Naive B cell (primary cell): Measurements from ENCODE around the gene ABLIM3. TPM values are rescaled to one million over a fixed set of nuclear protein-coding genes. Genes with fewer than 3 reads are reported as not detected.

Source experiments
- ATAC-seq, 2 donors: fragments of 150-1000 bp; cut with Tn5 transposase; 2 replicates each; pipeline ENCODE4 v1.10.0; 2021; ENCODE audit warnings: low read depth in 2 of 2, mild to moderate bottlenecking in 2 of 2, moderate library complexity in 2 of 2
- DNase-seq: peaks from one replicate; pipeline ENCODE4 v3.0.0; 2022
- H3K27ac Mint-ChIP-seq, 6 donors: one replicate each; pipeline ENCODE4 v1.8.0; 2020 to 2022; ENCODE audit warnings: mild to moderate bottlenecking in 6 of 6, mixed read lengths in 6 of 6, moderate library complexity in 5 of 6, inconsistent platforms in 2 of 6
- H3K27me3 Mint-ChIP-seq, 3 donors: one replicate each; pipeline ENCODE4 v1.8.0; 2021 to 2022; ENCODE audit warnings: mixed read lengths in 3 of 3, mild to moderate bottlenecking in 1 of 3
- H3K36me3 Mint-ChIP-seq, 2 donors: one replicate each; pipeline ENCODE4 v1.8.0; 2020 to 2022; ENCODE audit warnings: mixed read lengths in 2 of 2, inconsistent platforms in 1 of 2, mild to moderate bottlenecking in 1 of 2
- H3K4me1 Mint-ChIP-seq, 3 donors: one replicate each; pipeline ENCODE4 v1.8.0; 2020 to 2022; ENCODE audit warnings: mixed read lengths in 3 of 3, inconsistent platforms in 1 of 3, mild to moderate bottlenecking in 1 of 3, moderate library complexity in 1 of 3
- H3K4me3 Mint-ChIP-seq, 8 donors: one replicate each; pipeline ENCODE4 v1.8.0; 2020 to 2022; ENCODE audit warnings: mild to moderate bottlenecking in 8 of 8, mixed read lengths in 8 of 8, moderate library complexity in 8 of 8, inconsistent platforms in 2 of 8
- H3K9me3 Mint-ChIP-seq, 7 donors: one replicate each; pipeline ENCODE4 v1.8.0; 2020 to 2022; ENCODE audit warnings: mixed read lengths in 7 of 7, mild to moderate bottlenecking in 5 of 7, inconsistent platforms in 2 of 7, moderate library complexity in 1 of 7
- polyA plus RNA-seq, 6 donors: library from polyadenylated mRNA; unstranded; fragments of 300-500 nt; fragmentation: Illumina TruSeq; gene quantifications; one replicate each; pipeline ENCODE4 v1.2.3, GENCODE V29; 2021; ENCODE audit warnings: low read depth in 6 of 6

ABLIM3 gene
- polyA plus RNA-seq, 6 donors from 2014 or later, result 0.17 to 0.74 (median 0.21) TPM; not detected in 3

DNA sequence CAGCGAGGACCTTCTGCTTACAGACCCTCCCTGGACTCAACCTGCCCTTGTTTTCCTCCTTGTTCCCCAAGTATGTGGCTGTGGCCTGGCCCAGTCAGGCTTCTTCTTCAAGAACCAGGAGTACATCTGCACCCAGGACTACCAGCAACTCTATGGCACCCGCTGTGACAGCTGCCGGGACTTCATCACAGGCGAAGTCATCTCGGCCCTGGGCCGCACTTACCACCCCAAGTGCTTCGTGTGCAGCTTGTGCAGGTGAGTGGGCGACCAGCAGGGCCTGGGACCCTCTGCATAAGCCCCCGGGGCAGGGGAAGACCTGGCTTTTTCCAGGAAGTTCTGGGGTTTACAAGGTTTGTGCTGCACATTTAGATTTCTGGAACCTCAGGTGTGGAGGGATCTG, 56.9 kb downstream of the ABLIM3 start:
- Mint-ChIP-seq H3K27me3 (no peaks in the 10 kb centered on the region), H3K27ac (no peak overlapping the region), H3K4me1 (no peaks in the 10 kb centered on the region), H3K4me3 (no peak overlapping the region), H3K9me3 (no peaks in the 10 kb centered on the region), H3K36me3 (no peaks in the 10 kb centered on the region)
- ATAC-seq (no peak), DNase-seq (no peak)

DNA sequence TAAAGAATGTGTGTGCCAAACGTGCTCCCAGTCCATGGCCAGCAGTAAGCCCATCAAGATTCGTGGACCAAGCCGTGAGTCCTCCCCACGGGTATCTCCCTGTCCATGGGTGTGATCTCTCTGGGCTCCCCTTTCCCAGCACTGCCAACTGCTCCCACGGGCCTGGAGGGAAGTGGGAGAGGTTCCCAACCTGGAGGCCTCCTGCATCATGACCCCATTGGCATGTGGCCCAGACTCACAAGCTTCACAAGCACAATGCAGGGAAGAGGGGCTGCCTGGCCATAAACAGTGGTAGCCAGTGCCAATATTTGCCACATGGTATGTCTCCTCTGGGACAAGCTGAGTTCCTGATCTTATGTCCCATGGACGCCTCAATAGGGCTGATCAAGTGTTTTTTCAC, 59.1 kb downstream of the ABLIM3 start:
- ATAC-seq, result no peak
- H3K27ac Mint-ChIP-seq, result no peak overlapping the region
- H3K36me3 Mint-ChIP-seq, result no peaks in the 10 kb centered on the region
- H3K4me1 Mint-ChIP-seq, result no peaks in the 10 kb centered on the region
- no peaks in the 10 kb centered on the region for H3K9me3 Mint-ChIP-seq
- no peak for DNase-seq
- H3K4me3 Mint-ChIP-seq, result no peak overlapping the region
- H3K27me3 Mint-ChIP-seq, result no peaks in the 10 kb centered on the region

DNA sequence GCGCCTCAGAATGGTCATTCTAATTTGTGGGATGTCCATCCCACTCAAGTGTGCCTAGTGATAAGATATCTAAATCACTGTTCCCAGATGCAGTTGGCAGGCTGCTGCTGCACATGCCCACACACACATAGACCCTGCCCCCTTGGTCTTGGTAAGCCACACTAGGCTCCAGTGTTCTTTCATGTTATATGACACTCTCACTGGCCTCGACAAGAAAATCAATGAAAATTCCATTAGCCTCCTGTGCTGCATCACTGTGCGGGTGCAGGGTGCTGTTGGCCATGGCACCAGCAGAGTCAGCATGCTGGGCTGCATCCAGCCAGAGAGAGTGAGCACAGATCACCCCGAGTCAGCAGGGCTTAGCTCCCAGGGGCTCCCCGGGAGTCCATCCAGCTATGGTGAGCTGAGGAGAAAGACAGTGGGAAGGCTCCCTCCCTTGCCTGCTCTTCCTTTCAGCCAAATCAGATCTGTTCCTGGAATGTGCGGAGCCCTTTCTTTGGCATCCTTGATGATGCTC, 59.9 kb downstream of the ABLIM3 start:
- ATAC-seq (no peak), DNase-seq (no peak)
- peaks cover 0 to 2% (median 0%) of the 10 kb centered on the region in 7 donors for H3K9me3 Mint-ChIP-seq
- no peaks in the 10 kb centered on the region for H3K27me3 Mint-ChIP-seq
- no peaks in the 10 kb centered on the region for H3K36me3 Mint-ChIP-seq
- H3K4me3 Mint-ChIP-seq, result no peak overlapping the region
- no peak overlapping the region for H3K27ac Mint-ChIP-seq
- H3K4me1 Mint-ChIP-seq, result no peaks in the 10 kb centered on the region

DNA sequence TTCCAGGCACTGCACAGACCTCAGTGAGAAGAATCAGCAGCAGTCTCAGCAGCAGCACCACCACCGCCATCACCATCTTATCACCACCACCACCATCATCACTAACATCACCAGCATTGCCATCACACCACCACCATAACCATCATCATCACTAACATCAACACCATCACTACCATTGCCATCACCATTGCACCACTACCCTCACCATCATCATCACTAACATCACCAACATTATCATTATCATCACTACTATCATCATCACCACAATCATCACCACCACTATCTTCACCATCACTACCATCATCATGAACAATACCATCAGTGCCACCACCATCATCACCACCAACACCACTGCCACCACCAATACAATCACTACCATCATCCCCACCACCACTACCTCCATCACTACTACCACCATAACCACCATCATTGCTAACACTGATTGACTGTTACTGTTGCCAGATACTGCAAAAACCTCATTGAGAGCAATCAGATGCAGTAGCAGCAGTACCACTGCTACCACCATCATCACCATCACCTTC, 61.7 kb downstream of the ABLIM3 start:
- ATAC-seq (no peak), DNase-seq (no peak)
- Mint-ChIP-seq H3K27ac (no peak overlapping the region), H3K36me3 (no peaks in the 10 kb centered on the region), H3K9me3 (peaks cover 0 to 2% (median 0%) of the 10 kb centered on the region in 7 donors), H3K27me3 (peaks cover 0 to under 1% (median 0%) of the 10 kb centered on the region in 3 donors), H3K4me1 (no peaks in the 10 kb centered on the region), H3K4me3 (no peak overlapping the region)

DNA sequence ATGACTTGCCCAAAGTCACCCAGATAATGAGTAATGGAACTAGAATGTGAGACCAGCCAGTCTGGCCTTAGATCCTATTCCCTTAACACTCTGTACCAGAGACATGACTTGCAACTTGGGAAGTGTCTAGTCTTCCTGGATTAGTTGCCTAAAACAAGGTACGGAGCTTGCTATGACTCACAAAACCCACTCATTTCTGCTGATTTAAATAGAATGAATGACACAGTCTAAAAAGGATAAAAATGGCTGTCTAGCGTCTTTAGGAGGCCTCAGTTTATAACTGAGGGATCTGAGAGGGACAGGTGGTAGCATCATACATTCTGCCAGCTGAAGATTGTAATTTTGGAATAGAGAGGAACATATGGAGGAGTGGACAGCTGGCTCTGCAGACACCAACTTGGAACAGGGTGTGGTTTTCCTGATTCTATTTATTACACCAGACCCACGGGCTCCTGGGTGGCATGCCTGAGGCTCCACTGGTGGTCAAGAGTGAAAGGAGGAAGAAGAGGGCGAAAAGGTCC, 62.7 kb downstream of the ABLIM3 start:
- Mint-ChIP-seq H3K36me3 (no peaks in the 10 kb centered on the region), H3K9me3 (peaks cover 0 to 2% (median 0%) of the 10 kb centered on the region in 7 donors), H3K27me3 (peaks cover 0 to 8% (median 4%) of the 10 kb centered on the region in 3 donors), H3K27ac (no peak overlapping the region), H3K4me1 (no peaks in the 10 kb centered on the region), H3K4me3 (no peak overlapping the region)
- ATAC-seq (no peak), DNase-seq (no peak)

DNA sequence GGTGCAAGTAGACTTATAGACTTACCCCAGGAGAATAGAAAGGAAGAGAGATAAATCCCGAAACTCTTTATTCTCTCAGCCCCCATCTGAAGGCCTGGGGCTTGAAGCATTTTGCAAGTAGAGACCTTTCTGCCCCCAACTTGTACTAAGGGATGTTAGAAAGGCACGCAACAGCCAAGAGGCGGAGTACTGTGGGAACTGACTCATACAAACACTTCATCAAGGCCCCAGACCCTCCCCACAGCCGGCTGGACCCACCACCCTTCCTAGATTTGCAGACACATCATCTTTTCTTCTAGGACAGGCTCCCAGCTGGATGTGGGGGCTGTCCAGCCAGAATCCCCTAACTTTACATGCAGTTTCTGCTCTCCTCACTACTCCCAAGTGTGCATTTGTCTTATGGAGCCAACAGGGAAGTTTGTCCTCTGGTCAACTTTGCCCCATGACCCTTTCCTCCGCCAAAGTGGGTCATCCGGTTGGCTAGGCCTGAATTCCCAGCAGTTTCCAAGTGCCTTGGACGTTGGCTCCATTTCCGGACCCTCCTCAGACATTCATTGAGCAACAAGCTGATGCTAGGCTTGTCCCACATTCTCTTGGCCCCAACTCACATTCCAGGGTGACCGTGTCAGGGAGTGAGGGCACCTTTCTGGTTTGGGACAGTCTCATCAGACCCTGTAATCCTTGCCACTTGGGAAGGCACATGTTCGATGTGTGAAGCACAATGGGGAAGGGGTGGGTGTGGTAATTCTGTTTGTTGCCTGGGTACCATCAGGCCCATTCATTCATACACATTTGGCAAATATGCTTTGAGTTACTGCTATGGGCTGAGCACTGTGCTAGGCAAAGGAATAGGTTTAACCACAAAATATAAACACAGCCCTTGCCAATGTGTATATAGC, 64.6 kb downstream of the ABLIM3 start:
- Mint-ChIP-seq H3K4me3 (no peak overlapping the region), H3K27me3 (peaks cover 0 to 8% (median 4%) of the 10 kb centered on the region in 3 donors), H3K36me3 (no peaks in the 10 kb centered on the region), H3K9me3 (peaks cover 0 to 2% (median 0%) of the 10 kb centered on the region in 7 donors), H3K27ac (no peak overlapping the region), H3K4me1 (no peaks in the 10 kb centered on the region)
- DNase-seq, result no peak
- ATAC-seq, result no peak

DNA sequence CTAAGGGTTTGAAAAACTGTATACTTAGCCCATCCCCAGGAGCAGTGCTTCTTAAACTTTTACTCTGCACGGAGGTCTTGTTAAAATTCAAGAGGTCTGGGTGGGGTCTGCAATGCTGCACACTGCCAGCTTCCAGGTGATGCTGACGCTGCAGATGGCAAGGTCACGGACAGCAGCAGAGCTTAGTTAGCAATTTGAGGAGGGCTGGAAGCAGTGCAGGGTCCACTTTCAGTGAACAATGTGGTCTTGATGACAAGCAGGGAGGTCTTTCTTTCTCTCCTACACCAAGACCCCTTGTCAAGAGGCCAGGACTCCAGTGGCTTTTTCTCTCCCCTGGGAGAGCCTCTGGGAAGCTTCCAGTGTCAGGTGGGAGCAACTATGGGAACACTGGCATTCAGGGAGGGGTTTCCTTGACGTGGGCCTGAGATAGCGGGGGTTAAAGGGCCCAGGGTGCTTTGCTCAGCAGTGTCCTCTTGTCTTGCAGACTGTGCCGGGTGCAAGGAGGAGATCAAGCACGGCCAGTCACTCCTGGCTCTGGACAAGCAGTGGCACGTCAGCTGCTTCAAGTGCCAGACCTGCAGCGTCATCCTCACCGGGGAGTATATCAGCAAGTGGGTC, 65.3 kb downstream of the ABLIM3 start:
- Mint-ChIP-seq H3K27ac (no peak overlapping the region), H3K4me3 (no peak overlapping the region)

DNA sequence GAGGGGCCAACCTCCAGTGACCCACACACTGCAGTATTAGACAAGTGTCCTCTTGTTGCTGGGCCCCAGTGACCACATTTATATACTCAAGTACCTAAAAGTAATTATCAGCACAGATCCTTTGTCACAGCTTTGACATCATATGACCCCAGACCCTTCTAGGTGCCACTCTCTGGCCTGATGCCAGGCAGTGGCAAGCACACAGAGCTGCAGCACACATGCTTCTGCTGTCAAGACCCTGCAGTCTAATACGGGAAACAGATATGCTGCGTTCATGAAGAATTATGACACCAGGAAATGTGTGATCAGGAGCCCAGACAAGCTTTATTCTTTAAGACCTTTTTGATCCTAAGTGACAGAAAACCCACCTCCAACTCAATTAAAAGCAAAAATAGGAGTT, 66.5 kb downstream of the ABLIM3 start:
- no peak overlapping the region for H3K27ac Mint-ChIP-seq

More for the DNA sequence above, 65.3 kb downstream of the ABLIM3 start:
- Mint-ChIP-seq H3K9me3 (peaks cover 0 to 2% (median 0%) of the 10 kb centered on the region in 7 donors), H3K4me1 (no peaks in the 10 kb centered on the region), H3K27me3 (peaks cover 0 to 8% (median 4%) of the 10 kb centered on the region in 3 donors), H3K36me3 (no peaks in the 10 kb centered on the region)
- no peak for DNase-seq
- ATAC-seq, result no peak

DNA sequence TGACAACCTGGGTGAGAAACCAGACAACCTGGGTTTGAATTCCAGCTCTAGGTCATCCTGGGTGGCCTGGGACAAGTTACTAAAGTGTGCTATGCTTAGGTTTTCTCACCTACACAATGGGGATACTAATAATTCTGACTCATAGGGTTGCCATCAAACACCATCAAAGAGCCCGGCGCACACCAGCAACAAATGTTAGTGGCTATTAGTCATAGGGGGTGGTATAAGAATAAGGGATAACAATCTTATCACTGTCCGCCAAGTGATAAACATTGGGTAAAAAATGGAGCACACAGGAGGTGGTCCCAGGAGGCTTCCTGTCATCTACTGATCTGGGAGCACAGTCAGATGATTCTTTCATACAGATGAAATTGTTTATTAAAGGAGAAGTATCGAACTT, 68.9 kb downstream of the ABLIM3 start:
- no peaks in the 10 kb centered on the region for H3K4me1 Mint-ChIP-seq

More for the DNA sequence above, 66.5 kb downstream of the ABLIM3 start:
- ATAC-seq (no peak), DNase-seq (no peak)
- Mint-ChIP-seq H3K36me3 (no peaks in the 10 kb centered on the region), H3K4me3 (no peak overlapping the region), H3K27me3 (peaks cover 5 to 19% (median 13%) of the 10 kb centered on the region in 3 donors), H3K4me1 (no peaks in the 10 kb centered on the region), H3K9me3 (peaks cover 0 to 6% (median 0%) of the 10 kb centered on the region in 7 donors)

DNA sequence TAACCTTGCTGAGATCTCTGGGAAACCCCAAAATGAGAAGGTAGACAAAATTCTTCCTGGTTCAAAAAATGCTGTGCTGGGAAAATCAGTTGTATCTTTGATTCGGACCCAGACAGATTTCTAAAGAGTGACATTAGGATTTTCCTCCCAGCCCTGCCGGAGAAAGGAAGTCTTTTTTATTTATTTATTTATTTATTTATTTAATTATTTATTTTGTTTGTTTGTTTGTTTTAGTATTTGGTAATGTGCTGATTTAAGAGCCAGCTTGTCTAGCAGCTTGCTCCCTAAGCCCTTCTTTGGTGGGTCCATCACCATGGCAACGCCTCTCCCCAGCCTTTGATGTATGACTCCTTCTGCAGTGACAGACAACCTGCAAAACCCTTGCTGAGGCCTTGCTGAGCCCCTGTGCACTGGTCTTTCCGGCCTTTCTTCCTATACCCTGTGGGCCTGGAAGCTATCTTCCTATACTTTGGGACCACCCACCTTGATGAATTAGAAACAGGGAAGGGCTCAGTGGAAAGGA, 69.7 kb downstream of the ABLIM3 start:
- Mint-ChIP-seq H3K27me3 (peaks cover 5 to 27% (median 13%) of the 10 kb centered on the region in 3 donors), H3K9me3 (peaks cover 0 to 6% (median 0%) of the 10 kb centered on the region in 7 donors), H3K4me3 (no peak overlapping the region), H3K36me3 (no peaks in the 10 kb centered on the region), H3K4me1 (no peaks in the 10 kb centered on the region), H3K27ac (no peak overlapping the region)
- ATAC-seq (no peak), DNase-seq (no peak)

More for the DNA sequence above, 68.9 kb downstream of the ABLIM3 start:
- Mint-ChIP-seq H3K27ac (no peak overlapping the region), H3K9me3 (peaks cover 0 to 6% (median 0%) of the 10 kb centered on the region in 7 donors), H3K27me3 (peaks cover 5 to 27% (median 13%) of the 10 kb centered on the region in 3 donors), H3K36me3 (no peaks in the 10 kb centered on the region), H3K4me3 (no peak overlapping the region)
- ATAC-seq (no peak), DNase-seq (no peak)

DNA sequence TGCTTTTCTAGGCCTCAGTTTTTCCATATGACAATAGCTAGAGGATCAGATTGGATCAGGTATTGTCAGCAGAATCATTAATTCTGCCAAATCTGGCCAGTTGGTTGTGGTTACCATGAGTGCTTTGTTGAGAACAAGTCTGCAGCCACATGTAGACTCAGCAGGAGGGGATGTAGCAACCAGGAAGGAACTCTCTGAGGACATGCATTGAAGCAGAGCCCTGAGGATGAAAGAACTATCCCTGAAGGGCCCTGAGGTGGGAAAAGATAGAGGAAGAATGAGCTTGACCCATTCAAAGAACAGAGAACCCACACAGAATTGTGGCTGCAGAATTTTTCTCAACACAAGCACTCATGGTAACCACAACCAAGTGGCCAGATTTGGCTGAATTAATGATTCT, 70.3 kb downstream of the ABLIM3 start:
- no peaks in the 10 kb centered on the region for H3K36me3 Mint-ChIP-seq
- DNase-seq, result no peak
- no peak for ATAC-seq

DNA sequence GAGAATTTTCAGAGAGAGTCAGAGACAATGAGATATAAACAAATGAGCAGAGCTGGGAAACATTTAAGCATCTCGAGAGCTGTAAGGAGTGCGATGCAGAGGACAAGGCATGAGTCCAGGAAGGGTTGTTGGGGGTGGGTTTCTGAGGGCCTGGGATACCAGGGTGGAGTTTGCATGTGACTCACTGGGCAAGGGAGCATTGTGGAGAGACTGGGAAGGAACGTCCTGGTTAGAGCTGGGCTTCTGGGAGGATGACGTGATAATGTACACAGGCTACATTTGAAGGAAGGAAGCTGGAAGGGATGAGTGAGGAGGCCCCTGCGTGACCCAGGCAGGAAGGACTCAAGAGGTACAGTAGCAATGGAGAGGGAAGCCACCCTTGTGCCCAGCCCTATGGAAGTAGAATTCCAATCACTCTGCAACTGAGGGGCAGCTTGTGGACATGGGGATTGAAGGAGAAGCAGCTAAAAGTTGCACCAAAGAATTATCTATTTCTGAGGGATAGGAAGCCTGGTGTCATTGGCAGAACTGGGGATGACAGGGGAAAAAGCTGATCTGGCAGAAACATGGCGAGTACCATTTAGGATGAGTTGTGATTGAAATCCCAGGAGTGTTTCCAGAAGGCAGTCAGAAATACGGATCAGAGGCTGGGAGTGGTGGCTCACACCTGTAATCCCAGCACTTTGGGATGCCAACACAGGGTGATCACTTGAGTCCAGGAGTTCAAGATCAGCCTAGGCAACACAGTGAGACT, 71.1 kb downstream of the ABLIM3 start:
- H3K27me3 Mint-ChIP-seq, result peaks cover 5 to 27% (median 13%) of the 10 kb centered on the region in 3 donors
- DNase-seq, result no peak
- no peak overlapping the region for H3K4me3 Mint-ChIP-seq
- ATAC-seq, result no peak
- peaks cover 0 to 6% (median 0%) of the 10 kb centered on the region in 7 donors for H3K9me3 Mint-ChIP-seq
- H3K27ac Mint-ChIP-seq, result peak overlapping the region in 1 of 6 donors; percentile 2
- H3K4me1 Mint-ChIP-seq, result no peaks in the 10 kb centered on the region
- no peaks in the 10 kb centered on the region for H3K36me3 Mint-ChIP-seq

More for the DNA sequence above, 70.3 kb downstream of the ABLIM3 start:
- H3K27ac Mint-ChIP-seq, result no peak overlapping the region
- peaks cover 5 to 27% (median 13%) of the 10 kb centered on the region in 3 donors for H3K27me3 Mint-ChIP-seq
- H3K9me3 Mint-ChIP-seq, result peaks cover 0 to 6% (median 0%) of the 10 kb centered on the region in 7 donors
- no peak overlapping the region for H3K4me3 Mint-ChIP-seq
- no peaks in the 10 kb centered on the region for H3K4me1 Mint-ChIP-seq
